Left lung (tissue), 10 donors: Measurements from ENCODE around the gene CST7. TPM values are rescaled to one million over a fixed set of nuclear protein-coding genes. Genes with fewer than 3 reads are reported as not detected.

Source experiments
- ATAC-seq: fragments of 200-7000 bp; cut with Tn5 transposase; one replicate; pipeline ENCODE4 v1.9.1; 2020; ENCODE audit warnings: moderate library complexity
- DNase-seq, 4 donors: peaks; one replicate each; pipeline ENCODE4 v3.0.0-alpha.2; 2013 to 2020
- H3K27ac ChIP-seq, 2 donors: fragments of 200-600 bp; sonication (generic) in 1 of 2; one replicate each; pipeline versions ENCODE4 v1.5.0 to v1.8.0; 2020 to 2021
- H3K27me3 ChIP-seq, 2 donors: fragments of 200-600 bp; sonication (generic) in 1 of 2; one replicate each; pipeline versions ENCODE4 v1.5.0 to v1.8.0; 2020 to 2021
- H3K36me3 ChIP-seq, 2 donors: fragments of 200-600 bp; sonication (generic) in 1 of 2; one replicate each; pipeline versions ENCODE4 v1.5.0 to v1.8.0; 2020 to 2021
- H3K4me1 ChIP-seq, 2 donors: fragments of 200-600 bp; one replicate each; pipeline ENCODE4 v1.8.0; 2021
- H3K4me3 ChIP-seq, 2 donors: fragments of 200-600 bp; sonication (generic) in 1 of 2; one replicate each; pipeline versions ENCODE4 v1.5.0 to v1.8.0; 2020 to 2021; ENCODE audit warnings: mild to moderate bottlenecking in 1 of 2
- H3K9me3 ChIP-seq, 2 donors: fragments of 200-600 bp; sonication (generic) in 1 of 2; one replicate each; pipeline versions ENCODE4 v1.5.0 to v1.8.0; 2020 to 2021
- intact Hi-C, 2 donors: fragments of 100-400 bp; cut with DNase I; formaldehyde crosslinking; loops; one replicate each; pipeline versions ENCODE4 v1.11.2 to v1.14.2; 2022
- polyA plus RNA-seq, 6 donors: library from polyadenylated mRNA; unstranded; fragments of 120-200 nt; gene quantifications; one replicate each; pipeline ENCODE4 v1.2.1, GENCODE V29; 2013; ENCODE audit not compliant: insufficient read length in 6 of 6
- total RNA-seq, 2 donors: library from RNA; stranded (reverse); fragmentation: NEBNext Ultra II Directional; extraction: Animal tissue kit (Norgen Biotek cat#: 25700); gene quantifications; one replicate each; pipeline ENCODE4 v1.2.1, GENCODE V29; 2021
- TF ChIP-seq, protein P1 (sequence below), 2 donors: fragments of 200-600 bp; sonication (generic) in 1 of 2; IDR thresholded peaks; one replicate each; pipeline versions ENCODE4 v1.5.0 to v1.8.0; 2021; ENCODE audit warnings: antibody characterized with exemption in 2 of 2
- donor health status: DM: no; HTN: yes; CAD: no.
- donor health status: DM: no; HTN: no; CAD: no.

The CST7 gene
- total and polyA plus RNA-seq, 8 donors: 0.84 to 28.0 (median 1.7) TPM

DNA sequence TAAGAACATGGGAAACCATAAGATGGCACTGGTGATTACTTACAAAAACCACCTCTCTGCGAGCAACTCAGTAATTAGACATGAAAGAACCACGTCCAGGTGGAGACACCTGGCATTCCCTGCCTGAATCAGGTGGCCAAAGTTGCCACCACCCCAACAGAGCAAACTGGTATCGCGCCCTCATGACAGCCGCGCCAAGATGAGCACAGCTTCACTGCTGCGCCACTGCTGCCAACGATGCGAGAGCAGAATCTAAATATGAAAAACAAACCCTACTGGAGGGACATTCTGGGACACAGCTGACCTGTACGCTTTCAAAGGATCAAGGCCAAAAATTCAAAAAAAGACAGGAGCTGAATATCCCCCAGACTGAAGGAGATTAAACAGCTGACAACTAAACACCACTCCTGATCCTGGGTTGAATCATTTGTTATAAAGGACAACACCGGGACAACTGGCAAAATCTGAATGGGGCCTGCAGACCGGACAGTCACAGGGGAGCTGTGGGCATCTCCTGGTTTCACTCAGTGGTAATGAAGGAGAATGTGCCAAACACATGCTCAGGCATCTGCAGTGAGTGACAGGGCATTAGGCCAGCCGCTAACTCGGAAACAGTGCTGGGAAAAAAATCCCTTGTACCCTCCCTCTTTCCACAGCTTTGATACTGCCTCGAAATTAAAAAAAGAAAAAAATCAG, 17.4 kb downstream of the CST7 start:
- intact Hi-C loops: no loop called here
- Histone ChIP-seq H3K36me3 (peaks cover 0 to 97% of the 10 kb centered on the region in 2 donors), H3K4me3 (no peak overlapping the region), H3K9me3 (no peaks in the 10 kb centered on the region), H3K4me1 (no peaks in the 10 kb centered on the region), H3K27me3 (no peaks in the 10 kb centered on the region), H3K27ac (no peak overlapping the region)
- TF ChIP-seq, protein P1, sequence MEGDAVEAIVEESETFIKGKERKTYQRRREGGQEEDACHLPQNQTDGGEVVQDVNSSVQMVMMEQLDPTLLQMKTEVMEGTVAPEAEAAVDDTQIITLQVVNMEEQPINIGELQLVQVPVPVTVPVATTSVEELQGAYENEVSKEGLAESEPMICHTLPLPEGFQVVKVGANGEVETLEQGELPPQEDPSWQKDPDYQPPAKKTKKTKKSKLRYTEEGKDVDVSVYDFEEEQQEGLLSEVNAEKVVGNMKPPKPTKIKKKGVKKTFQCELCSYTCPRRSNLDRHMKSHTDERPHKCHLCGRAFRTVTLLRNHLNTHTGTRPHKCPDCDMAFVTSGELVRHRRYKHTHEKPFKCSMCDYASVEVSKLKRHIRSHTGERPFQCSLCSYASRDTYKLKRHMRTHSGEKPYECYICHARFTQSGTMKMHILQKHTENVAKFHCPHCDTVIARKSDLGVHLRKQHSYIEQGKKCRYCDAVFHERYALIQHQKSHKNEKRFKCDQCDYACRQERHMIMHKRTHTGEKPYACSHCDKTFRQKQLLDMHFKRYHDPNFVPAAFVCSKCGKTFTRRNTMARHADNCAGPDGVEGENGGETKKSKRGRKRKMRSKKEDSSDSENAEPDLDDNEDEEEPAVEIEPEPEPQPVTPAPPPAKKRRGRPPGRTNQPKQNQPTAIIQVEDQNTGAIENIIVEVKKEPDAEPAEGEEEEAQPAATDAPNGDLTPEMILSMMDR (IDR thresholded peaks at IDR 0.05): no peak
- ATAC-seq (no peak), DNase-seq (no peak)

DNA sequence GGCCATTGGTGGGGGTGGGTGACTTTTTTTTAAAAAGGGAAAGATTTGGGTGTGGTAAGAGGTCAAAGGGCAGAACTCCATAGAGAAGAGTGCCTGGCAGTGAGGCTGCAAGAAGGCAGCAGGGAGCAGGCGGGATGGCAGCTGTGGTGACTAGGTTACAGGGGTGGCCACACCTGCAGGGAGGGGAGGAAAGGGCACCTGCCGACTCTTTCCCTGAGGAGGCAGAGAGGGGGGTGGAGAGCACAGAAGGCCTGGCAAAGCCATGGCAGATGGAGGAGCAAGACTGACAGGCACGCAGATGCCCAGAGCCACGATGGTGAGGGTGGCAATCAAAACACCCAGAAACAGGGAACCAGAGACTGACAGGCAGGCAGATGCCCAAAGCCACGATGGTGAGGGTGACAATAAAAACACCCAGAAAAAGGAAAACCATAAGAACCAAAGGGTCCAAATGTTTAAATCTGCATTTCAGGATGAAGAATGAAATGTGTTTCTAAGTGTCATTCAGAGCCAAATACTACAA, 19.3 kb downstream of the CST7 start:
- Histone ChIP-seq H3K4me1 (no peaks in the 10 kb centered on the region), H3K27ac (no peak overlapping the region), H3K27me3 (no peaks in the 10 kb centered on the region), H3K4me3 (no peak overlapping the region), H3K36me3 (peaks cover 0 to 100% of the 10 kb centered on the region in 2 donors), H3K9me3 (no peaks in the 10 kb centered on the region)
- intact Hi-C loops: no loop called here
- ATAC-seq (no peak), DNase-seq (no peak)
- TF ChIP-seq, protein P1 (IDR thresholded peaks at IDR 0.05): no peak

DNA sequence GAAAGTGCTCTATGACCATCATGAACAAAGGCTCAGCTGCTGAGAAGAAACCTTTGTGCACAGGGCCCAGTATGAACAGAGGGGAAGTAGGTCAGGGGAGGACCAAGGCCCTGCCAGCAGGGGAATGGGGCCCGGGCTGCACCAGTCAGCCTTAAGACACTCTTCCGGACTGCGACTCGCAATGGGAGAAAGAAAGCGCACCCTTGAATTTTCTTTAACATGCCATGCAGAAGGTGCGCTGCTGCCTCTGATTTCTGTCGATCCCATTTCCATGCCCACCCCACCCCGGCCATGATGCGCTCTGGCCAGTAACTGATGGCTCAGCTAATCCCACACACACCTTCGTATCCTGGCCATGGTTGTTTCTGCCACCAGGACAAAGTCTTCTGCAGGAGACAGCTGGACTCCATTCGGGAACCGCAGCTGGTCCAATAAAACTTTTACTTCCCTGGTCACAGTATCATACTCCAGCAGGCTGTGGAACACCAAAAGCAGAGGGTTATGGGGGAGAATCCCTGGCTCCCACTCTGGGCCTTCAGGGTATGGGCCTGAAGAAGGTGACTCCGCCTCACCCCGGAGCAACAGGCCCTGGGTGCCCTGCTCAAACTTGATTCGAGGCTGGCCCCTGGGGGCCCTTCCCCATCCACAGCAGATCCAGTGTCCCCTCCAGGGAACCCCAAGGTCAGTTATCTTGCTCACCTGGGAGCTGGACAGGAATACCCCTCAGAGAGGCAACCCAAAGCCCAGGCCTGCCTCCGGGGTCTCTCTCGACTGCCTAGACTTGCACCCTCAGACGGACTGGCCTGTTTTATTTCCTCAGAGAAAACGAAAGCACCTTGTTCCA, 20.3 kb downstream of the CST7 start:
- Histone ChIP-seq H3K27me3 (no peaks in the 10 kb centered on the region), H3K9me3 (no peaks in the 10 kb centered on the region), H3K4me3 (no peak overlapping the region), H3K27ac (no peak overlapping the region), H3K4me1 (peaks cover 0 to 8% of the 10 kb centered on the region in 2 donors), H3K36me3 (peaks cover 0 to 99% of the 10 kb centered on the region in 2 donors)
- ATAC-seq (no peak), DNase-seq (no peak)
- intact Hi-C loops: no loop called here
- TF ChIP-seq, protein P1 (IDR thresholded peaks at IDR 0.05): no peak

DNA sequence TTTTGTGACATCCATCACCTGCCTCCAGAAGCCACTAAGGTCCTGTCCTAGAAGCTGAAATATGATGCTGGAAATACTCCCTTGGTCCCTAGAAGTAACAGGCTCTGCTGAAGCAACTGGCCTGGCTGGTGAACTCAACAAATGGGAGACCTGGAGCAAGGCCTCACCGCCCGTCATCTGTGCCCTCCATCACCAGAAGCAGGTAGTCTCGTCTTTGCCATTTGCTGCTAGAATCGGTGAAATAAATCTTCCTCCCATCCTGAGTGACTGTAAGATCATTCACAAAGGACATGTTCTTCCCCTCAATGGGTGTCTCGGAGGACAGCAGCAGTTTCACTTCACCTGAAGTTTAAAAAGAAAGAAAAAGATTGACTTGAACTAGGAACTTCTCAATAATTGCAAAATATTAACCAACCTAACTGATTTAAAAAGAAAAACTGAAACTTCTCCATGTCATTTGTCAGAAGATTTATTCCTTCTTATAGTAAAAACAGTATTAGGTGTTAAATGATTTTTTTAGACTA, 21.0 kb downstream of the CST7 start:
- Histone ChIP-seq H3K4me1 (peaks cover 0 to 8% of the 10 kb centered on the region in 2 donors), H3K9me3 (no peaks in the 10 kb centered on the region), H3K36me3 (peaks cover 0 to 92% of the 10 kb centered on the region in 2 donors), H3K27ac (no peak overlapping the region), H3K4me3 (no peak overlapping the region), H3K27me3 (no peaks in the 10 kb centered on the region)
- TF ChIP-seq, protein P1 (IDR thresholded peaks at IDR 0.05): no peak
- ATAC-seq (no peak), DNase-seq (no peak)
- intact Hi-C loops: no loop called here

DNA sequence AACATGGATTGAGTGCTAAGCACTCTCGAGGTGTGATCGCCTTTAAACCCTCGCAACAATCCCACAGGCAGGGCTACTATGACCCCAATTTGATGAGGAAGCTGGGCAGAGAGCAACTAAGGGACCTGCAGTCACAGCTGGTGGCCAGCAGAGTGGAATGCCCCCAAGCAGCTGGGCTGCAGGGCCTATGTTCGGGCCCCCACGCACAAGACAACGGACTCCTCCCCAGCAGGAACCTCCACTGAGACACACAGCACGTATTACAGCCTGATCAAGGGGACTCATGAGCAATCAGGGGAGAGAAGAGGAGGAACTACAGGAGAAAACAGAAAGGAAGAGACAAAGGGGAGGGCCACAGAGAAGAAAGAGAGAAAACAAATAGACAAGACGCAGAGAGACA, 21.7 kb downstream of the CST7 start:
- DNase-seq: no peak
- no peak for ATAC-seq

More for the DNA sequence above, 21.7 kb downstream of the CST7 start:
- intact Hi-C loops: no loop called here
- Histone ChIP-seq H3K9me3 (peaks cover 0 to 3% of the 10 kb centered on the region in 2 donors), H3K27me3 (no peaks in the 10 kb centered on the region), H3K36me3 (peaks cover 0 to 88% of the 10 kb centered on the region in 2 donors), H3K4me3 (no peak overlapping the region), H3K4me1 (peaks cover 0 to 8% of the 10 kb centered on the region in 2 donors), H3K27ac (no peak overlapping the region)
- TF ChIP-seq, protein P1 (IDR thresholded peaks at IDR 0.05): no peak
